ENCODE results near the gene ILF3.

DNA sequence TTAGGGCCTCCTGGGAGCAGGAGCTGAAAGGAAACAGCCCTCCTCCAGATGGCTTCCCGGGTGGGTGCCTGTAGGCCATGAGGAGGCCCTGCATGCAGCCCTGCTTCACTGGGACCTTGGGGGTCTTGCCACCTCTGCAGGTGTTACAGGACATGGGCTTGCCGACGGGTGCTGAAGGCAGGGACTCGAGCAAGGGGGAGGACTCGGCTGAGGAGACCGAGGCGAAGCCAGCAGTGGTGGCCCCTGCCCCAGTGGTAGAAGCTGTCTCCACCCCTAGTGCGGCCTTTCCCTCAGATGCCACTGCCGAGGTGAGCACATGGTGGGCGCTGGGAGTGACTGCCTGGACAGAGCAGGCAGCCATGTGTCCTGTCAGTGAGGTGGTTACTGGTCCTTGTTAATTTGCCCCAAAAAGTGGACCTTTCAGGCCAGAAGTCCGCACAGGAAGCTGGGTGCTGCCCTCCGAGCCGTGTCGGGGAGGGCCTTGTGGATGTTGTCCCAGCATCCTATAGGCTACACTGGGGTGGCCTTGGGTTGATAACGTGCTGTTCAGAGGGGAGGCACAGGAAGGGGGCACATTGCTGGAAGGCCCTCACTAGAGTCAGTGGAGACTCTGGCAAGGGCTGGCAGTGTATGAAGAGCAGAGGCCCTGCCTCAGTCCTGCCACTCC, 28.4 kb downstream of the ILF3 start:
- TF ChIP-seq, protein P1, sequence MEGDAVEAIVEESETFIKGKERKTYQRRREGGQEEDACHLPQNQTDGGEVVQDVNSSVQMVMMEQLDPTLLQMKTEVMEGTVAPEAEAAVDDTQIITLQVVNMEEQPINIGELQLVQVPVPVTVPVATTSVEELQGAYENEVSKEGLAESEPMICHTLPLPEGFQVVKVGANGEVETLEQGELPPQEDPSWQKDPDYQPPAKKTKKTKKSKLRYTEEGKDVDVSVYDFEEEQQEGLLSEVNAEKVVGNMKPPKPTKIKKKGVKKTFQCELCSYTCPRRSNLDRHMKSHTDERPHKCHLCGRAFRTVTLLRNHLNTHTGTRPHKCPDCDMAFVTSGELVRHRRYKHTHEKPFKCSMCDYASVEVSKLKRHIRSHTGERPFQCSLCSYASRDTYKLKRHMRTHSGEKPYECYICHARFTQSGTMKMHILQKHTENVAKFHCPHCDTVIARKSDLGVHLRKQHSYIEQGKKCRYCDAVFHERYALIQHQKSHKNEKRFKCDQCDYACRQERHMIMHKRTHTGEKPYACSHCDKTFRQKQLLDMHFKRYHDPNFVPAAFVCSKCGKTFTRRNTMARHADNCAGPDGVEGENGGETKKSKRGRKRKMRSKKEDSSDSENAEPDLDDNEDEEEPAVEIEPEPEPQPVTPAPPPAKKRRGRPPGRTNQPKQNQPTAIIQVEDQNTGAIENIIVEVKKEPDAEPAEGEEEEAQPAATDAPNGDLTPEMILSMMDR (IDR thresholded peaks at IDR 0.05): no peak
- no peak for TF ChIP-seq POLR2A (IDR thresholded peaks at IDR 0.05)
